ENCODE data around the gene FOLR3. TPM values are rescaled to one million over a fixed set of nuclear protein-coding genes. Genes with fewer than 3 reads are reported as not detected.
"Not testable (repeated sequence)": the region's sequence is repeated elsewhere in the genome, so short reads cannot be mapped to it uniquely, and the experiment has no call there.

The FOLR3 gene
- total and polyA plus RNA-seq, 2 of the 4 experiments (the other 2 are of a cell fraction): 0.29 to 0.36 TPM

DNA sequence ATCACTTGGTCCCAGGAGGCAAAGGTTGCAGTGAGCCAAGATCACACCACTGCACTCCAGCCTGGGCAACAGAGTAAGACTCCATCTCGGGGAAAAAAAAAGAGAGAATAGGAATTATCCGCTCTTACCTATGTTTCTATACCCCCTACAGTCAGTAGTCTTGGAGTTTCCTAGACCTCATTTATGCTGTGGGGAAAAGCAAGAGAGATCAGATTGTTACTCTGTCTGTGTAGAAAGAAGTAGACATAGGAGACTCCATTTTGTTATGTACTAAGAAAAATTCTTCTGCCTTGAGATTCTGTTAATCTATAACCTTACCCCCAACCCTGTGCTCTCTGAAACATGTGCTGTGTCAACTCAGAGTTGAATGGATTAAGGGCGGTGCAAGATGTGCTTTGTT is 28.7 kb downstream of the FOLR3 start:
- intact Hi-C loops (cut with micrococcal nuclease); H3K18ac ChIP-seq (ENCODE audit: low read depth, low read length); H2AK5ac ChIP-seq (ENCODE audit: low read depth, low read length); dilution Hi-C loops (cut with HindIII; ENCODE audit: low sequenced_read_pairs, unreplicated experiment); H3K9ac ChIP-seq (ENCODE audit: low read depth, low read length); H3K79me1 ChIP-seq (ENCODE audit: low read depth in 1 of 2, low read length in 2 of 2); H2BK15ac ChIP-seq (ENCODE audit: low read depth, low read length); H3K4ac ChIP-seq (ENCODE audit: low read depth, low read length); H3K9me1 ChIP-seq (ENCODE audit: insufficient read depth, low read length); H3K27ac ChIP-seq (ENCODE audit: insufficient read depth, low read length); H3K4me2 ChIP-seq (ENCODE audit: low read depth, low read length); ATAC-seq (ENCODE audit: low read depth); H4K5ac ChIP-seq (ENCODE audit: low read depth, low read length); DNase-seq; H3K36me3 ChIP-seq (ENCODE audit: control insufficient read depth, insufficient read depth, low read length); H3K9me3 ChIP-seq (ENCODE audit: control insufficient read depth, insufficient read depth, low read length); POLR2A ChIA-PET (ENCODE audit: unreplicated experiment); H3K14ac ChIP-seq (replicated peaks; ENCODE audit: low read depth, low read length); H3K56ac ChIP-seq (ENCODE audit: extremely low read depth, insufficient read depth, low read length); H2BK120ac ChIP-seq (ENCODE audit: low read depth, low read length); H3K4me1 ChIP-seq (ENCODE audit: control insufficient read depth, insufficient read depth, low read length); H4K8ac ChIP-seq (ENCODE audit: low read depth in 2 of 2, low read length in 2 of 2); H4K20me1 ChIP-seq (ENCODE audit: insufficient read depth, low read length); H2BK20ac ChIP-seq (ENCODE audit: low read depth, low read length); H2AK9ac ChIP-seq (replicated peaks; ENCODE audit: low read depth, low read length, poor library complexity); CTCF ChIA-PET; BruUV-seq (replicated peaks); H2BK5ac ChIP-seq (ENCODE audit: low read depth, low read length, poor library complexity, severe bottlenecking); H3K23ac ChIP-seq (ENCODE audit: low read depth, low read length); H2AFZ ChIP-seq (replicated peaks; ENCODE audit: low read length, poor library complexity); in situ Hi-C loops (cut with MboI; ENCODE audit: low sequenced_read_pairs); H3K4me3 ChIP-seq (ENCODE audit: insufficient read depth, low read depth, low read length); H4K91ac ChIP-seq (ENCODE audit: insufficient read depth, low read depth, low read length): not testable (repeated sequence)
- no CpG with 5 or more reads among the region's 3 CpGs for WGBS, 2 experiments (ENCODE audit: extremely low coverage in 2 of 2, insufficient read length in 1 of 2)
- peaks cover 16% of the 10 kb centered on the region for H3K27me3 ChIP-seq (ENCODE audit: control insufficient read depth, insufficient read depth, low read length)

DNA sequence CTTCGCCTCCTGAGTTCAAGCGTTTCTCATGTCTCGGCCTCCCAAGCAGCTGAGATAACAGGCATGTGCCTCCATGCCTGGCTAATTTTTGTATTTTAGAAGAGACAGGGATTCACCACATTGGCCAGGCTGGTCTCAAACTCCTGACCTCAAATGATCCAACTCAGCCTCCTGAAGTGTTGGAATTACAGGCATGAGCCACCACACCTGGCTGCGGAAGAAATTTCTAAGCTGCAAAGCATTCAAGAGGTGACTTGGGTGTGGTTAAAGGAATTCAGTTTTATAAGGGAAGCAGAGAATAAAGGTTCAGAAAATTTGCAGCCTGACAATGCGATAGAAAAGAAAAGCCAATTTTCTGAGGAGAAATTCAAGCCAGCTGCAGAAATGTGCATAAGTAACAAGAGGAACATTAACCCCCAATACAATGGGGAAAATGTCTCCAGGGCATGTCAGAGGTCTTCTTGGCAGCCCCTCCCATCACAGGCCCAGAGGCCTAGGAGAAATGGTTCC is 33.6 kb downstream of the FOLR3 start:
- DNase-seq; H2BK15ac ChIP-seq (ENCODE audit: low read depth, low read length); CTCF ChIA-PET; H2BK120ac ChIP-seq (ENCODE audit: low read depth, low read length); H3K4me3 ChIP-seq (ENCODE audit: insufficient read depth, low read depth, low read length); dilution Hi-C loops (cut with HindIII; ENCODE audit: low sequenced_read_pairs, unreplicated experiment); H2AFZ ChIP-seq (replicated peaks; ENCODE audit: low read length, poor library complexity); H3K27me3 ChIP-seq (ENCODE audit: control insufficient read depth, insufficient read depth, low read length); H3K9me1 ChIP-seq (ENCODE audit: insufficient read depth, low read length); in situ Hi-C loops (cut with MboI; ENCODE audit: low sequenced_read_pairs); H3K36me3 ChIP-seq (ENCODE audit: control insufficient read depth, insufficient read depth, low read length); intact Hi-C loops (cut with micrococcal nuclease); H2BK20ac ChIP-seq (ENCODE audit: low read depth, low read length); ATAC-seq (ENCODE audit: low read depth); POLR2A ChIA-PET (ENCODE audit: unreplicated experiment); H3K4me2 ChIP-seq (ENCODE audit: low read depth, low read length); H2BK5ac ChIP-seq (ENCODE audit: low read depth, low read length, poor library complexity, severe bottlenecking); H4K20me1 ChIP-seq (ENCODE audit: insufficient read depth, low read length); H4K5ac ChIP-seq (ENCODE audit: low read depth, low read length); H3K4me1 ChIP-seq (ENCODE audit: control insufficient read depth, insufficient read depth, low read length); H3K14ac ChIP-seq (replicated peaks; ENCODE audit: low read depth, low read length); H3K4ac ChIP-seq (ENCODE audit: low read depth, low read length); H4K91ac ChIP-seq (ENCODE audit: insufficient read depth, low read depth, low read length); H3K56ac ChIP-seq (ENCODE audit: extremely low read depth, insufficient read depth, low read length); H3K79me1 ChIP-seq (ENCODE audit: low read depth in 1 of 2, low read length in 2 of 2); H3K18ac ChIP-seq (ENCODE audit: low read depth, low read length); H2AK9ac ChIP-seq (replicated peaks; ENCODE audit: low read depth, low read length, poor library complexity); H4K8ac ChIP-seq (ENCODE audit: low read depth in 2 of 2, low read length in 2 of 2); H3K23ac ChIP-seq (ENCODE audit: low read depth, low read length); H3K27ac ChIP-seq (ENCODE audit: insufficient read depth, low read length); H3K9me3 ChIP-seq (ENCODE audit: control insufficient read depth, insufficient read depth, low read length); BruUV-seq (replicated peaks); H2AK5ac ChIP-seq (ENCODE audit: low read depth, low read length); H3K9ac ChIP-seq (ENCODE audit: low read depth, low read length): not testable (repeated sequence)
- no CpG with 5 or more reads among the region's 5 CpGs for WGBS, 2 experiments (ENCODE audit: extremely low coverage in 2 of 2, insufficient read length in 1 of 2)

Measured in IMR-90 (cell line).